A673 (cell line): ENCODE data around the gene RGS13.

Source experiments
- EZH2 ChIP-seq: fragments of 200-600 bp; sonication (generic); IDR thresholded peaks from 2 replicates; pipeline ENCODE4 v1.6.1; 2017; ENCODE audit warnings: borderline replicate concordance, low read depth, mild to moderate bottlenecking, mixed read lengths, antibody characterized with exemption, low read length; ENCODE audit not compliant: poor library complexity, severe bottlenecking
- TF ChIP-seq, protein P1 (sequence below): fragments of 300-800, 200-600 bp; sonication (generic); conservative IDR thresholded peaks from 2 replicates; pipeline ENCODE4 v1.5.1; 2017; ENCODE audit warnings: low read depth, mild to moderate bottlenecking, antibody characterized with exemption, low read length, moderate library complexity, mixed read lengths

DNA sequence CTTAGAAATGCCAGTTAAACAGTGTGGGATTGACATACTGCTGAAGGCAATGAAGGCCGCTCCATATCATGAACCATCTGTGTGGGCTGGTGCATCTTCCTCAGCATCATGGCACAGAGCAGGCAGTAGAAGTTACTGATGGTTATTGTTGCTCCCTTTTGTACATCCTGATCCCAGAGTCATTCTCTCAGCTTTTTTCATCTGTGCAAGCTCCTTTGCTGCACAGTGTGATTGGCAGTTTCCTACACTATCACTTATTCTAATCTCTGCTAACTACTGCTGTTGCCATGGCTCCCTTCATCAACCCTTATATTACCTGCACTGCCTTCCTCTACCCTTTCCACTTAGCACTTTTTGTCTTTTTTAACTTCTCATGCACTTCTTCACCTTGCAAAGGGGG lies 16.2 kb downstream of the RGS13 start:
- TF ChIP-seq, protein P1, sequence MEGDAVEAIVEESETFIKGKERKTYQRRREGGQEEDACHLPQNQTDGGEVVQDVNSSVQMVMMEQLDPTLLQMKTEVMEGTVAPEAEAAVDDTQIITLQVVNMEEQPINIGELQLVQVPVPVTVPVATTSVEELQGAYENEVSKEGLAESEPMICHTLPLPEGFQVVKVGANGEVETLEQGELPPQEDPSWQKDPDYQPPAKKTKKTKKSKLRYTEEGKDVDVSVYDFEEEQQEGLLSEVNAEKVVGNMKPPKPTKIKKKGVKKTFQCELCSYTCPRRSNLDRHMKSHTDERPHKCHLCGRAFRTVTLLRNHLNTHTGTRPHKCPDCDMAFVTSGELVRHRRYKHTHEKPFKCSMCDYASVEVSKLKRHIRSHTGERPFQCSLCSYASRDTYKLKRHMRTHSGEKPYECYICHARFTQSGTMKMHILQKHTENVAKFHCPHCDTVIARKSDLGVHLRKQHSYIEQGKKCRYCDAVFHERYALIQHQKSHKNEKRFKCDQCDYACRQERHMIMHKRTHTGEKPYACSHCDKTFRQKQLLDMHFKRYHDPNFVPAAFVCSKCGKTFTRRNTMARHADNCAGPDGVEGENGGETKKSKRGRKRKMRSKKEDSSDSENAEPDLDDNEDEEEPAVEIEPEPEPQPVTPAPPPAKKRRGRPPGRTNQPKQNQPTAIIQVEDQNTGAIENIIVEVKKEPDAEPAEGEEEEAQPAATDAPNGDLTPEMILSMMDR, result no peak
- TF ChIP-seq EZH2, result no peak
